HG02938 (cell line): ENCODE data around the gene ACHE.

Source experiments
- ATAC-seq: cut with Tn5 transposase; IDR thresholded peaks from one replicate; pipeline ENCODE4 v1.9.1; 2021; ENCODE audit warnings: mild to moderate bottlenecking, moderate library complexity; ENCODE audit not compliant: unreplicated experiment

The ACHE gene

DNA sequence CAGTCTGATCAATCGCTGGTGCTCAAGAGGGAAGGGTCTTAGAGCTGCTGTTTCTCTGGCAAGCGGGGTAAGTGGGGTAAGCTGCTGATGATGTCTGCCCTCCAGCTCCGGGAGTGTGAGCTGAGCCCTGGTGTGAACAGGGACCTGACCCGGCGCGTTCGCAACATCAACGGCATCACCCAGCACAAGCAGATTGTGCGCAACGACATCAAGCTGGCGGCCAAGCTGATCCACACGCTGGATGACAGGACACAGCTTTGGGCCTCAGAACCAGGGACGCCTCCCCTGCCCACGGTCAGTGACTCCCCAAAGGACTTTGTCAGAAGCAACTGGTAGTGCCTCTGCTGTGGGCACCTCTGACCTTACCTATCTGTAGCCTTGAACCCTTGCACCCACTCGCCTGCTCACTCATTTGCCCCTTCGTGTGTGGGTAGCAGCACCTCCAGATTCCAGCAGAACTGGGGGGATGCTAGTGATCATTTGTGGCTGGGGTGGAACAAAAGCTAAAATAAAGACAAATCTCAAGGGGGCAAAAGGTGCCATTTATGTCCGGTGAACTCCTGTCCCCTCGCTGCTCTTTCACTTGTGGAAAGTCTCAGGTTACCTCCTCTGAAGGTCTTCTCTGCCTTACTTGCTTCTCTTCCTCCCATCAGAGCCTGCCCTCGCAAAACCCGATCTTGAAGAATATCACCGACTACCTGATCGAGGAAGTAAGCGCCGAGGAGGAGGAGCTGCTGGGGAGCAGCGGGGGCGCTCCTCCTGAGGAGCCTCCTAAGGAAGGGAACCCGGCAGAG lies 9.3 kb downstream of the ACHE start:
- no peak for ATAC-seq

- ATAC-seq = no peak
Measured at GRCh38 chr7:100885440-100886141, 10.1 kb downstream of the ACHE start.

DNA sequence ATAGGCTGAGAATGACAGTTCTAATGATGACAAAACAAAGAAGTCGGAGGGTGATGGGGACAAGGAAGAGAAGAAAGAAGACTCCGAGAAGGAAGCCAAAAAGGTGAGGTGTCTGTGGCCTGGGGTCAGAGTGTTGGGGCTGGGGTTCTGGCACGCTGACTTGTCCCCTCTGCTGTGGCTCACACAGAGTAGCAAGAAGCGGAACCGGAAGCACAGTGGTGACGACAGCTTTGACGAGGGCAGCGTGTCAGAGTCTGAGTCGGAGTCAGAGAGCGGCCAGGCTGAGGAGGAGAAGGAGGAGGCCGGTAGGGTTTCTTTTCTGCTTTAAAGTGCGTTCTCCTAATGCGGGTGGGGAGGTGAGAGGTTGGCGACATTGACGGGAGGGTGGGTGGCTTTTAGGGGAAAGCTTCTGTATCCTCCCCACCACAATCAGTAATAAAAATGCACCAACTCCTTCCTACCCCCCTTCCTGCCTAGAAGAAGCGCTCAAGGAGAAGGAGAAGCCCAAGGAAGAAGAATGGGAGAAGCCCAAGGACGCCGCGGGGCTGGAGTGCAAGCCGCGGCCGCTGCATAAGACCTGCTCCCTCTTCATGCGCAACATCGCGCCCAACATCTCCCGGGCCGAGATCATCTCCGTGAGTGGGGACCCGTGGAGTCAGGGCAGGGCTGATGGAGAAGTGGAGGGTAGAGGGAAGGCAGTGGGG lies 10.8 kb downstream of the ACHE start:
- no peak for ATAC-seq

GRCh38 chr7:100882785-100883526 lies 12.7 kb downstream of the ACHE start:
- ATAC-seq = no peak

DNA sequence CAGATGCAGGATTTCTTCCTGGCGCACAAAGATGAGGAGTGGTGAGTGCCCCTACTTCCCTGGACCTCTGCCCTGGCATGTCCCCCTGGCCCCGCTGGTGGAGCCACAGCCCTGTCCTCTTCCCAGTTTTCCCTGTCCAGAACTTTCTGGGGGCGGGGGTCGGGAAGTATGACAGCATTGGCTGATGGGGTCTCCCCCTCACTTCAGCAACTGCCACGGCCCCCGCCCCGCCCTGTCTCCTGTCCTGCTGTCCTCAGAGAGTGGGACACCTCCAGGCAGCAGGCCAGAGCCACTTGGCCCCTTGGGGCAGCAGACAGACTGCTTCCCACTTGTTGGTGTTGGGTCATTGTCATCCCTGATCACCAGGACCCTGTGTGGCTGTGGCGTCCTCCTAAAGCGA lies 13.5 kb downstream of the ACHE start:
- no peak for ATAC-seq

- no peak for ATAC-seq
Measured at GRCh38 chr7:100881136-100881535, 14.6 kb downstream of the ACHE start.

DNA sequence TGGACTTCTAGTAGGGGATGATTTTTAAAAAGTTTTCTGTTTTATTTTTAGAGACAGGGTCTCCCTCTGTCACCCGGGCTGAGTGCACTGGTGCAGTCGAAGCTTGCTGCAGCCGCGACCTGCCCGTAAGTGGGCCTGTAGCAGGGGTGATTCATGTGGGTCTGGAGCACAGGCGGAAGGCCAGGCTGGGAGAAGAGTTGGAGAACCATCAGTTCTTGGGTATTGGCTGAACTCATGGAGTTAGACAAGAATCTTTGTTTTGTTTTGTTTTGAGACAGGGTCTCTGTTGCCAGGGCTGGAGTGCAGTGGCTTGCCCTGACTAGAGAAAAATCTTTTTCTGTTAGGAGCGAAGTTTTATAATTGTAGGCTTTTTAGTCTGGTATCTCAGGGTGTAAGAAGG lies 15.0 kb downstream of the ACHE start:
- no peak for ATAC-seq

DNA sequence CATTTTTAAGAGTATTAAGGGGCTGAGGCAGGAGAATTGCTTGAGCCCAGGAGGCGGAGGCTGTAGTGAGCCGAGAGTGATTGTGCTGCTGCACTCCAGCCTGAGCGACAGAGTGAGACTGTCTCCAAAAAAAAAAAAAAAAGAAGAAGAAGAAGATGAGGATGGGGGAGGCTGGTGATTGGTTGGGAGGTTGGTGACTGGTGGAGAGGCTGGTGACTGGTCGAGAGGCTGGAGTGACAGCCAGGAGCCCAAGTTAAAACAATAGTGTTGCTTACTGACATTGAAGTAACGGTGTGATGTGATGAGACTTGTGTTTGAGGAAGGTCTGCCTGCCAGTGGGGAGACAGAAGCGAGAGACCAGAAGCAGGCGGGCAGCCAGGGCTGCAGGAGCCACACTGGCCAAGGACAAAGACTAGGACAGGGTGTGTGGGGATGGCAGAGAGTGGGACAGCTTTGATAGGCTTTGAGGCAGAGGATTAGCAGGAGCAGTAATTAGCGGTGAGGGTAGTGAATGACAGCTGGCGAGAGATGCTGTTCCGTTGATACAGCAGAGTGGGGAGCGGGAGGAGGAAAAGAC lies 15.9 kb downstream of the ACHE start:
- ATAC-seq = no peak

GRCh38 chr7:100878685-100879084 lies 17.0 kb downstream of the ACHE start:
- ATAC-seq = no peak

GRCh38 chr7:100878013-100878412 lies 17.7 kb downstream of the ACHE start:
- no peak for ATAC-seq

GRCh38 chr7:100875356-100875751 lies 20.3 kb downstream of the ACHE start:
- ATAC-seq = peak; percentile 27

DNA sequence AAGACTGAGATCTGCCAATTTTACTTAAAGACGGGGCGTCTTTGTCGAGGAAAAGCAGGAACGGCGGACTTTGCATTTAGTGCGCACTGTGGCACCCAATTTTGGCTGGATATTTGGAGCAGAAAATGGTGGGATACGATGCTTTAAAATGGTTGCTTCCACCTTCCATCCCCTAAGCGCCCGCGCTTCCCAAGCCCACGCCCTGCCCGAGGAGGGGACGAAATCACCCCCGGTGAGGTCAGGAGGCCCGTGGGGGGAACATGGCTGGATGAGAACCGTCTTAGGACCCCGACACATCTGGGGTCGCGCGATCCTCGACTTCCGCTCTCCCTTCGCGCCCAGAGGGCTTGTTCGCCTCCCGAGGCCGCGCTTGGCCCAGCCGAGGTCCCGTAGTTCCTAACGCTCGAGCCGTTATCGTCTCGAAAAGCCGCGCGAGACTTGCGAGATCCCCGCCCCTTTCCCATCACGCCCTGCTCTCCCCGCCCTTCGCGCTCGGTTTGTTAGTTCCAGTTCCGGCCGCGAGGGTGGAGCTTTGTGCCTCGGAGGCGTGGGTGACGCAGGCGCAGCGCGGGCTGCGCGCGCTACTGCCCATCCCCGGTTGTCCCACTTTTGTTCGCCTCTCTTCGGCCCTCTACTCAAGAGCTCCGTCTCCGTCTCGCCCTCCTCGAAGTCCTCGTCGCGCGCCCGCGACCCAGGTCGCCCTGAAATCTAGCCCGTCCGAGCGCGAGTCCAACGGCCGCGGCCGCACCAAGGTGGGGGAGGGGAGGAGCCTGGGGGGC lies 20.9 kb downstream of the ACHE start, which contains the start of gene SRRT:
Gene SRRT (plus strand): TSS at position 527 of the 779 bp plus-strand sequence. CDS start 488 bp downstream, outside the sequence.
- peak; percentile 84 for ATAC-seq

- no peak for ATAC-seq
Measured at GRCh38 chr7:100874300-100874576, 21.4 kb downstream of the ACHE start.

GRCh38 chr7:100873599-100874299 lies 21.9 kb downstream of the ACHE start:
- ATAC-seq = no peak

DNA sequence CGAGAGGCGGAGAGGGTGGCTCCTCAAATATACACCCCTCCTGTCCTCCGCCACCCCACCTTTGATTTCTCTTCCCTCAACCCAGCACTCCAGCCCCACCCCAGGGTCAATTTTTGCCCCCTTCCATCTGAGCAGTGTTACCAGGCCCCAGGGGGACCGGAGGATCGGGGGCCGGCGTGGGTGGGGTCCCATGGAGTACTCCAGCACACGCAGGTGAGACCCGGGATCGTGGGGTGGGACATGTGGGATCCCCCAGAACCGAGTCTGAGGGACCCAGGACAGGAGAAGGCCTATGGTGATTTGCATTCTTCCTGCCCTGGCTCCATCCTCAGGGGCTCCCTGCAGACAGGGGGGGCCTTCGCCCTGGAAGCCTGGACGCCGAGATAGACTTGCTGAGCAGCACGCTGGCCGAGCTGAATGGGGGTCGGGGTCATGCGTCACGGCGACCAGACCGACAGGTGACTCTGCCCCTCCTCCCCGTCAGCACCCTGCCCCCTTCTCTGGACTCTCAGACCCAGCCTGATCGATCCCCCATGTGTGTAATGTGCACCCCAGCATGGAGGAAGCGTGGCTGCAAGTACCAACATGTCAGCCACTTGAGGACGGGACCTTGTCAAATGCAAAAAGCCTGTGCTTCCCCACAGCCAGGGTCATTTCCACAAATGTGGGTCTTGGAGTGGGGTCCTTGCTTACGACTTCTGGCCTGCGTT lies 27.8 kb downstream of the ACHE start:
- ATAC-seq = no peak

GRCh38 chr7:100867040-100867775 lies 28.5 kb downstream of the ACHE start, which contains the start of gene TRIP6:
Gene TRIP6 (plus strand): TSS chr7:100867387. CDS start chr7:100867498, 111 bp downstream.
- ATAC-seq = no peak

DNA sequence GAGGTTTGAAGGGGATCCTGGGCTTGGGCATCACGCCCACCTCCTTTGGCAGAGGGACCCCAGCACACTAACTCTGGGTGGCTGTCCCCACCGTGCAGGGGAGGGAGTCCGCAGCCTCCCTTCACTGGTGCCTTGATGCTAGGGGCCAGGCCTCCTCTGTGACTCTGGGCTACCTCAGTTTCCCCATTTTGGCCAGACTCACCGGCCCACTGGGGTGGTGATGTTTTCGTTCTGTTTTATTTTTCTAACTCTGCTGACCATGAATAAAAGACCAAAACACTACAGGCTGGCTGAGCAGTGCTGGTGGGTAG lies 29.0 kb downstream of the ACHE start:
- ATAC-seq = no peak
